Small intestine (tissue), 7 donors: Measurements from ENCODE around the gene CEP112. TPM values are rescaled to one million over a fixed set of nuclear protein-coding genes. Genes with fewer than 3 reads are reported as not detected.

Experiments
- DNase-seq, 2 donors: peaks; one replicate each; pipeline versions ENCODE4 v3.0.0 to v3.0.0-alpha.2; 2013
- FAIRE-seq: peaks from 2 replicates; lab custom pipeline; 2012; peaks lifted over from hg19 to GRCh38; lab: Jason Lieb, UNC
- H3K27ac ChIP-seq, 3 donors: one replicate each; pipeline ENCODE4 v1.5.1; 2013; ENCODE audit warnings: low read length in 2 of 3, mild to moderate bottlenecking in 2 of 3, control low read depth in 1 of 3, inconsistent platforms in 1 of 3, low read depth in 1 of 3, moderate library complexity in 1 of 3
- H3K27me3 ChIP-seq, 3 donors: one replicate each; pipeline ENCODE4 v1.6.1; 2013; ENCODE audit warnings: low read length in 3 of 3, inconsistent platforms in 1 of 3; ENCODE audit not compliant: control insufficient read depth in 3 of 3, insufficient read depth in 3 of 3
- H3K36me3 ChIP-seq, 3 donors: one replicate each; pipeline ENCODE4 v1.6.1; 2013; ENCODE audit warnings: low read length in 3 of 3, inconsistent platforms in 1 of 3, low read depth in 1 of 3, mild to moderate bottlenecking in 1 of 3, moderate library complexity in 1 of 3; ENCODE audit not compliant: control insufficient read depth in 3 of 3, insufficient read depth in 2 of 3
- H3K4me1 ChIP-seq, 3 donors: one replicate each; pipeline ENCODE4 v1.6.1; 2013; ENCODE audit warnings: low read length in 2 of 3, inconsistent platforms in 1 of 3, low read depth in 1 of 3, mild to moderate bottlenecking in 1 of 3, moderate library complexity in 1 of 3; ENCODE audit not compliant: control insufficient read depth in 3 of 3, insufficient read depth in 2 of 3
- H3K4me3 ChIP-seq, 3 donors: one replicate each; pipeline ENCODE4 v1.5.1; 2013; ENCODE audit warnings: low read length in 3 of 3, control low read depth in 1 of 3, inconsistent platforms in 1 of 3, low read depth in 1 of 3, mild to moderate bottlenecking in 1 of 3, moderate library complexity in 1 of 3
- H3K9me3 ChIP-seq, 2 donors: one replicate each; pipeline ENCODE4 v1.6.1; 2013; ENCODE audit warnings: low read depth in 1 of 2, low read length in 1 of 2; ENCODE audit not compliant: control insufficient read depth in 2 of 2, insufficient read depth in 1 of 2
- WGBS, 3 donors: extraction: QIAGEN DNeasy Blood & Tissue Kit; methylation state at CpG; one replicate each; pipeline ENCODE4 v1.1.7; 2013; 5-methylcytosine and 5-hydroxymethylcytosine counted together
- polyA plus RNA-seq, 4 donors: library from polyadenylated mRNA; stranded (reverse) in 3 of 4; unstranded in 1 of 4; fragments of 200-250 nt in 3 of 4; fragments of 120-200 nt in 1 of 4; gene quantifications; one replicate each; pipeline versions ENCODE4 v1.2.1 to v1.2.3, GENCODE V29; 2013
- donor health status: healthy with polysubstance abuse.
- donor health status: control.
- donor health status: control.
- donor health status: Bipolar disorder and iron deficiency.
- donor health status: healthy.

CEP112 gene
- polyA plus RNA-seq, 4 donors = 2.4 to 3.6 (median 3.5) TPM; not detected in 1

DNA sequence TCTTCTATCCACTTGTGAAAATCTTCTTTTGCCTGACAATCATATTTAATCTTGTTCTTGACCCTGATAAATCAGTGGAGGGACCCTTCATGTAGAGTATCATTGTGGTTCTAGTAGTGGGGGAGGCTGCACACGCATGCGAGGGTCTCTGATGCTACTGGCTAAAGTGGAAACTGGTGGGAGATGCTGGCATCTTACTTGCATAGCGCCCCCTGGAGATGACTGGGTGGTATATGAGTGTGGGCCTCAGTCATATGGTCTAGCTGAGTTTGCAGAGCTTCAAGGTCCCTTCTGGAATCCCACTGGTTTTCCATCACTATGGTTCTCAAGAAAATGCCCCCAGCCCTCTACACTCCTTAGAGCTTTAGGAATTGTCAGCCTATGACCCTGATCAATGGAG is 394.1 kb downstream of the CEP112 start:
- H3K9me3 ChIP-seq = peaks cover 0 to 3% of the 10 kb centered on the region in 2 donors
- H3K27ac ChIP-seq = no peak overlapping the region
- H3K4me3 ChIP-seq = no peak overlapping the region
- no peaks in the 10 kb centered on the region for H3K4me1 ChIP-seq
- H3K36me3 ChIP-seq = no peaks in the 10 kb centered on the region
- DNase-seq = peak in 1 of 2 donors; percentile 22
- no peak for FAIRE-seq
- H3K27me3 ChIP-seq = no peaks in the 10 kb centered on the region
- WGBS, 3 donors = 59 to 79% (median 75%) methylated on average over 3 of the region's 3 CpGs

DNA sequence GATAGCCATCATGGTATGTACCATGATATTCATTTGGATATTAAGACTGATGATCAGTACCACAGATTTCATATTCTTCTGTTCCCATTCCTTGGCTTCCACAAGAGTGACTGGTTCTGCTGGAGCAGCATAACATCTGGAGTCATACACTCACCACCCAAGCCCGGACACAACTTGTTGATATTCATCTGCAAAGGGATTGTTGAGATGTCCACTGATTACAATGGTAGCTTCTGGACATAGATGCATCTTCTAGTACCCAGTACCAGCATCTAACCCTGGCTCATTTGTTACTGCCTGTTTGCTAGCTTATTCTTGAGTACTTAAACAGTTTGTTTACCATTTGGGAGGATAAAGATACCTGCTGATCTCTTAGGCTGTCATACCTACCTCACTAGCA is 394.8 kb downstream of the CEP112 start:
- H3K4me3 ChIP-seq = no peak overlapping the region
- no peaks in the 10 kb centered on the region for H3K4me1 ChIP-seq
- H3K27me3 ChIP-seq = no peaks in the 10 kb centered on the region
- FAIRE-seq (no peak), DNase-seq (no peak)
- peaks cover 0 to 3% of the 10 kb centered on the region in 2 donors for H3K9me3 ChIP-seq
- no peaks in the 10 kb centered on the region for H3K36me3 ChIP-seq
- H3K27ac ChIP-seq = no peak overlapping the region
- WGBS, 3 donors = 88 to 95% (median 94%) methylated on average over 1 of the region's 1 CpG

- DNase-seq (peak; percentile 45 to 67), FAIRE-seq (no peak)
- H3K9me3 ChIP-seq = no peaks in the 10 kb centered on the region
- 18 to 46% (median 40%) methylated on average over 5 of the region's 5 CpGs for WGBS, 3 donors
- H3K4me1 ChIP-seq = no peaks in the 10 kb centered on the region
- H3K27me3 ChIP-seq = no peaks in the 10 kb centered on the region
- no peak overlapping the region for H3K27ac ChIP-seq
- H3K4me3 ChIP-seq = no peak overlapping the region
- no peaks in the 10 kb centered on the region for H3K36me3 ChIP-seq
Measured at GRCh38 chr17:65794572-65794971, 397.4 kb downstream of the CEP112 start.

DNA sequence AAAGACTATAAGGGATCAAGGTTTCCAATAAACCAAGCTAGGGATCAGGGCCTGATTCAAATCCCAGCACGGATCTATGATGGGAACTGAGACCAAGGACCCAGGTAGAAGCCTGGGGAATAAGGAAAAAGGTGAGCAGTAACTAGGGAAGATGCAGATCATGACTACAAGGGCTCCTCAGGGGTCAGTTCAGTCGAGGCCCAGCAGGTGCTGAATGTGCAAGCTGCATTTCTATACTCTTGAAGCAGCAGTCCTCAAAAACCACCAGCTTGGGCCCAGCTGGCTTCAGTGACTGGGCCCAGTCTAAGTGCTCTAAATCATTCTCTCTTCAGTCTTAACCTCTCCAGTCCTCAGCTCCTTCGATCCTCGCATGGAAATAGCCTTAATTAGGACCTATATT is 401.7 kb downstream of the CEP112 start:
- DNase-seq = no peak
- Histone ChIP-seq H3K9me3 (no peaks in the 10 kb centered on the region), H3K27ac (no peak overlapping the region), H3K27me3 (no peaks in the 10 kb centered on the region), H3K36me3 (no peaks in the 10 kb centered on the region), H3K4me3 (no peak overlapping the region), H3K4me1 (no peaks in the 10 kb centered on the region)
- FAIRE-seq = no peak
- 66 to 80% (median 79%) methylated on average over 4 of the region's 4 CpGs for WGBS, 3 donors

DNA sequence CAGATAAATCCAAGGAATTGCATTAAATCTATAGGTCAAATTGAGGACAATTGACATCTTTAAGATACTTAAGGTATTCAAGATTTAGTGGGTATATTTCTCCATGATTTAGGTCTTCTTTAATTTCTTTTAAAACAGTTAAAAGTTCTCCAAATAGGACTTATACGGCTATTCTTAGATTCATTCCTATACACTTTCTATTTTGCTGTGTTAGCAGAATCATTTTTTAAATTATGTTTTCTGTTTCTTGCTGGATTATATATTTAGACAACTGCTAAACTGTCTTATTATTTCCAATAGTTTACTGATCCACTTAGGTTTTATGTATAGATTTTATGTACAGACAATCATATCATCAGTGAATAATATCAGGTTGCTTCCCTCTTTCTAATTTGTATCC is 404.4 kb downstream of the CEP112 start:
- peaks cover 0 to 1% of the 10 kb centered on the region in 2 donors for H3K9me3 ChIP-seq
- DNase-seq = no peak
- peaks cover 0 to 2% (median 0%) of the 10 kb centered on the region in 3 donors for H3K4me1 ChIP-seq
- no peak for FAIRE-seq
- no peak overlapping the region for H3K4me3 ChIP-seq
- H3K36me3 ChIP-seq = no peaks in the 10 kb centered on the region
- 91 to 98% (median 92%) methylated on average over 1 of the region's 1 CpG for WGBS, 3 donors
- H3K27ac ChIP-seq = no peak overlapping the region
- no peaks in the 10 kb centered on the region for H3K27me3 ChIP-seq

DNA sequence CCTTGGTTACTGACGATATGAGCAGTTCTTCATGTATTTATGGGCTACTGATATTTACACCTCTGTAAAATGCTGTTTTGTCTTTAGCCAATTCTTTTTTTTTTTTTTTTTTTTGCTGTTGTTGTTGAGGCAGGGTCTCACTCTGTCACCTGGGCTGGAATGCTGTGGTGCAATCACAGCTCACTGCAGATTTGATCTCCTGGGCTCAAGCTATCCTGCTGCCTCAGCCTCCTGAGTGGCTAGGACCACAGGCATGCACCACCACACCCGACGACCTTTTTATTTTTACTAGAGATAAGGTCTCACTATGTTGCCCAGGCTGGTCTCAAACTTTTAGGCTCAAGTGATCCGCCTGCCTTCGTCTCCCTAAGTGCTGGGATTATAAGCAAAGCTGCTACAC is 405.5 kb downstream of the CEP112 start:
- FAIRE-seq = no peak
- no peak overlapping the region for H3K27ac ChIP-seq
- H3K27me3 ChIP-seq = no peaks in the 10 kb centered on the region
- no peaks in the 10 kb centered on the region for H3K36me3 ChIP-seq
- peaks cover 0 to 3% of the 10 kb centered on the region in 2 donors for H3K9me3 ChIP-seq
- DNase-seq = no peak
- 89 to 91% (median 91%) methylated on average over 5 of the region's 5 CpGs for WGBS, 3 donors
- H3K4me3 ChIP-seq = no peak overlapping the region
- peaks cover 0 to 2% (median 0%) of the 10 kb centered on the region in 3 donors for H3K4me1 ChIP-seq

- DNase-seq (peak; percentile 9 to 29), FAIRE-seq (peak; percentile 44)
- WGBS, 3 donors = 0 to 12% (median 7%) methylated on average over 1 of the region's 1 CpG
- Histone ChIP-seq H3K36me3 (no peaks in the 10 kb centered on the region), H3K27ac (no peak overlapping the region), H3K27me3 (no peaks in the 10 kb centered on the region), H3K9me3 (peaks cover 0 to 3% of the 10 kb centered on the region in 2 donors), H3K4me3 (no peak overlapping the region), H3K4me1 (peaks cover 0 to 2% (median 0%) of the 10 kb centered on the region in 3 donors)
Measured at GRCh38 chr17:65785109-65785508, 406.8 kb downstream of the CEP112 start.

GRCh38 chr17:65783845-65784334 is 408.0 kb downstream of the CEP112 start:
- DNase-seq = peak; percentile 75 to 90
- peak; percentile 81 for FAIRE-seq
- WGBS, 3 donors = 12 to 56% (median 39%) methylated on average over 4 of the region's 4 CpGs
- H3K9me3 ChIP-seq = peaks cover 0 to 3% of the 10 kb centered on the region in 2 donors
- peaks cover 0 to 2% (median 0%) of the 10 kb centered on the region in 3 donors for H3K4me1 ChIP-seq
- no peaks in the 10 kb centered on the region for H3K27me3 ChIP-seq
- H3K4me3 ChIP-seq = no peak overlapping the region
- no peaks in the 10 kb centered on the region for H3K36me3 ChIP-seq
- peak overlapping the region in 1 of 3 donors; percentile 49 for H3K27ac ChIP-seq
